ENCODE results near the gene CYP3A4. TPM values are rescaled to one million over a fixed set of nuclear protein-coding genes. Genes with fewer than 3 reads are reported as not detected.
"Not testable (repeated sequence)": the region's sequence is repeated elsewhere in the genome, so short reads cannot be mapped to it uniquely, and the experiment has no call there.

The CYP3A4 gene
- polyA plus RNA-seq, 1 of the 3 experiments (the other 2 are of a cell fraction) = not detected

DNA sequence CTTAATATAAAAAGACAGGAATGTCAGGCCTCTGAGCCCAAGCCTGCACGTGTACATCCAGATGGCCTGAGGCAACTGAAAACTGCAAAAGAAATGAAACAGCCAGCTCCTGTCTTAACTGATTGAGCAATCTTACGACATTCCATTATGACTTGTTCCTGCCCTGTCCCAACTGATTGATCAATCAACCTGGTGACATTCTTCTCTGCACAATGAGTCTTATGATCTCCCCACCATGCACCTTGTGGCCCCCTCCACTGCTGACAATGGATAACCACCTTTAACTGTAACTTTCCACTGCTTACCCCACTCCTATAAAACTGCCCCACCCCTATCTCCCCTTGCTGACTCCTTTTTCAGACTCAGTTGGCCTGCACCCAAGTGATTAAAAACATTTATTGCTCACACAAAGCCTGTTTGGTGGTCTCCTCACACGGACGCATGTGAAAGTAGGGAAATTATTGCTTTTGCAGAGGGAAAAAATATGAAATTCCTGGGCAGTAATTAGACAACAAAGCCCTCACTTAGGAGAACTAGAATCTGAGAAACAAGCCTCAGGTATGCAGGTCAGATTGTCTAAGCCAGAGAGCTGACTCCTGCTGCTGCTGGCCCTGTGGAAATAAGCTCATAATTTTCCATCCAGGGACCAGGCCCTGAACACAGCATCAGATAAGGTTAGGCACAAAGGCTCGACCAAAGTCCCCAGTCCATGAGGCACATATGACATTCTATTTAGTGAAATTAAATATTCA lies 54.3 kb downstream of the CYP3A4 start:
- Histone ChIP-seq H3K9me3 (no peaks in the 10 kb centered on the region), H3K4me2 (no peak overlapping the region), H3K9ac (no peak overlapping the region), H3K27me3 (ENCODE audit: insufficient read depth) (no peaks in the 10 kb centered on the region; the same call in 1 of the 2 replicates), H4K20me1 (ENCODE audit: insufficient read depth) (no peaks in the 10 kb centered on the region), H3K9me2 (no peaks in the 10 kb centered on the region), H3K79me2 (ENCODE audit: insufficient read depth) (no peaks in the 10 kb centered on the region), H3K4me3 (ENCODE audit: low read depth in 2 of 2, low read length in 1 of 2) (no peak overlapping the region), H3K27ac (ENCODE audit: low read depth in 2 of 2, low read length in 1 of 2) (no peak overlapping the region), H3K36me3 (replicated peaks in 1 of 2; ENCODE audit: control insufficient read depth in 1 of 2, insufficient read depth in 2 of 2, low read length in 1 of 2) (no peaks in the 10 kb centered on the region), H3F3A (replicated peaks; ENCODE audit: insufficient read depth) (no peaks in the 10 kb centered on the region), H3K4me1 (ENCODE audit: control insufficient read depth in 1 of 2, insufficient read depth in 2 of 2, low read depth in 1 of 2, low read length in 1 of 2) (no peaks in the 10 kb centered on the region), H2AFZ (ENCODE audit: low read depth) (no peak overlapping the region)
- DNase-seq = no peak
- 6% methylated on average over 5 of the region's 5 CpGs for WGBS (ENCODE audit: low lambda C conversion rate)
- POLR2A ChIA-PET = no interaction called here
- CTCF ChIA-PET = interaction anchor here (0.9 to 1.5 kb wide), 2 partner anchors 10 to 18 kb away, joined by 3 to 4 read pairs; no protein-coding TSS in a partner anchor
- TF ChIP-seq FOSL2 (IDR thresholded peaks at IDR 0.05; ENCODE audit: borderline replicate concordance, low read depth) (no peak), SMC3 (IDR thresholded peaks at IDR 0.05; ENCODE audit: low read depth, low read length) (no peak), TAF1 (IDR thresholded peaks at IDR 0.05; ENCODE audit: borderline replicate concordance, low read depth, low read length) (no peak), FOXM1 (IDR thresholded peaks at IDR 0.05; ENCODE audit: low read depth) (no peak), NRF1 (IDR thresholded peaks at IDR 0.05; ENCODE audit: low read depth, low read length) (no peak)

DNA sequence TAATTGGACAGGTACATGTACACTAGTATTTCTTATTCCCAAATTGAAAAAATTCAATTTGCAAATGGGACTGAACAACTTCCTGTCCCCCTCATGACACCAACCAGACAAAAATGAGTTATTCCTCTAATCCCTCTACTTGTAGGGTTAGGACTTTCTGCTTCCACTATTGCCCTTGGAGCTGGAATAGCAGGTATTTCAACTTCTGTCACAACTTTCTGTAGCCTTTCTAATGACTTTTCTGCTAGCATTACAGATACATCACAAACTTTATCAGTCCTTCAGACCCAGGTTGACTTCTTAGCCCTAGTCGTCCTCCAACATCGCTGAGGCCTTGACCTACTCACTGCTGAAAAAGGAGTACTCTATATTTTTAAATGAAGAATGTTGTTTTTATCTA lies 55.4 kb downstream of the CYP3A4 start:
- no peaks in the 10 kb centered on the region for H3F3A ChIP-seq (replicated peaks; ENCODE audit: insufficient read depth)
- POLR2A ChIA-PET = no interaction called here

DNA sequence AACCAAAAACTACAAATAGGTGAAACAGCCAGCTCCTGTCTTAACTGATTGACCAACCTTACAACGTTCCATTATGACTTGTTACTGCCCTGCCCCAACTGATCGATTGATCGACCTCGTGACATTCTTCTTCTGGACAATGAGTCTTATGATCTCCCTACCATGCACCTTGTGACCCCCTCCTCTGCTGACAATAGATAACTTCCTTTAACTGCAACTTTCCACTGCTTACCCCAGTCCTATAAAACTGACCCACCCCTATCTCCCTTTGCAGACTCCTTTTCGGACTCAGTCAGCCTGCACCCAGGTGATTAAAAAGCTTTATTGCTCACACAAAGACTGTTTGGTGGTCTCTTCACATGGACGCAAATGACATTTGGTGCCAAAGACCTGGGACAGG lies 60.8 kb downstream of the CYP3A4 start:
- H3K36me3 ChIP-seq (replicated peaks in 1 of 2; ENCODE audit: control insufficient read depth in 1 of 2, insufficient read depth in 2 of 2, low read length in 1 of 2); H3K79me2 ChIP-seq (ENCODE audit: insufficient read depth); H4K20me1 ChIP-seq (ENCODE audit: insufficient read depth); H3F3A ChIP-seq (replicated peaks; ENCODE audit: insufficient read depth); H3K9me3 ChIP-seq; H3K9ac ChIP-seq; DNase-seq; H3K4me2 ChIP-seq; POLR2A ChIA-PET; H3K4me1 ChIP-seq (ENCODE audit: control insufficient read depth in 1 of 2, insufficient read depth in 2 of 2, low read depth in 1 of 2, low read length in 1 of 2); H3K9me2 ChIP-seq; H3K27ac ChIP-seq (ENCODE audit: low read depth in 2 of 2, low read length in 1 of 2); H3K4me3 ChIP-seq (ENCODE audit: low read depth in 2 of 2, low read length in 1 of 2); H2AFZ ChIP-seq (ENCODE audit: low read depth): not testable (repeated sequence)
- 37% methylated on average over 6 of the region's 6 CpGs for WGBS (ENCODE audit: low lambda C conversion rate)
- peaks cover 13% of the 10 kb centered on the region for H3K27me3 ChIP-seq (ENCODE audit: insufficient read depth)
- CTCF ChIA-PET = interaction anchor here (0.6 kb wide), 1 partner anchor 310 kb away, joined by 4 read pairs; no protein-coding TSS in a partner anchor

More for the DNA sequence above, 55.4 kb downstream of the CYP3A4 start:
- Histone ChIP-seq H3K9me2 (no peaks in the 10 kb centered on the region), H3K4me2 (no peak overlapping the region), H2AFZ (ENCODE audit: low read depth) (no peak overlapping the region), H3K27me3 (ENCODE audit: insufficient read depth) (peaks cover 7% of the 10 kb centered on the region; the same call in 1 of the 2 replicates), H3K9me3 (no peaks in the 10 kb centered on the region), H3K79me2 (ENCODE audit: insufficient read depth) (no peaks in the 10 kb centered on the region), H3K9ac (no peak overlapping the region), H3K27ac (ENCODE audit: low read depth in 2 of 2, low read length in 1 of 2) (no peak overlapping the region), H3K4me1 (ENCODE audit: control insufficient read depth in 1 of 2, insufficient read depth in 2 of 2, low read depth in 1 of 2, low read length in 1 of 2) (no peaks in the 10 kb centered on the region), H3K4me3 (ENCODE audit: low read depth in 2 of 2, low read length in 1 of 2) (no peak overlapping the region), H3K36me3 (replicated peaks in 1 of 2; ENCODE audit: control insufficient read depth in 1 of 2, insufficient read depth in 2 of 2, low read length in 1 of 2) (no peaks in the 10 kb centered on the region), H4K20me1 (ENCODE audit: insufficient read depth) (no peaks in the 10 kb centered on the region)
- CTCF ChIA-PET = interaction anchor here (1.5 kb wide), 1 partner anchor 19 kb away, joined by 4 read pairs; no protein-coding TSS in a partner anchor
- DNase-seq = no peak
- no peak for TF ChIP-seq NRF1 (IDR thresholded peaks at IDR 0.05; ENCODE audit: low read depth, low read length)
- TF ChIP-seq ELF1 (IDR thresholded peaks at IDR 0.05) = no peak
- TF ChIP-seq RXRA (IDR thresholded peaks at IDR 0.05; ENCODE audit: borderline replicate concordance, low read depth) = no peak
- TF ChIP-seq SMC3 (IDR thresholded peaks at IDR 0.05; ENCODE audit: low read depth, low read length) = no peak
- no peak for TF ChIP-seq EZH2phosphoT487 (IDR thresholded peaks at IDR 0.05; ENCODE audit: borderline replicate concordance, low read depth)
- 63% methylated on average over 2 of the region's 2 CpGs for WGBS (ENCODE audit: low lambda C conversion rate)
